HG02623 (cell line): Measurements from ENCODE around the gene MTM1.
A peak's percentile ranks its signal among the peaks of the same experiment; 100 is the strongest.

Source experiments
- ATAC-seq: cut with Tn5 transposase; IDR thresholded peaks from one replicate; pipeline ENCODE4 v1.9.1; 2021; ENCODE audit warnings: moderate library complexity; ENCODE audit not compliant: unreplicated experiment

The MTM1 gene

GRCh38 chrX:150599226-150599625, 30.8 kb downstream of the MTM1 start:
- ATAC-seq, result no peak

GRCh38 chrX:150602296-150602695, 33.9 kb downstream of the MTM1 start:
- no peak for ATAC-seq

DNA sequence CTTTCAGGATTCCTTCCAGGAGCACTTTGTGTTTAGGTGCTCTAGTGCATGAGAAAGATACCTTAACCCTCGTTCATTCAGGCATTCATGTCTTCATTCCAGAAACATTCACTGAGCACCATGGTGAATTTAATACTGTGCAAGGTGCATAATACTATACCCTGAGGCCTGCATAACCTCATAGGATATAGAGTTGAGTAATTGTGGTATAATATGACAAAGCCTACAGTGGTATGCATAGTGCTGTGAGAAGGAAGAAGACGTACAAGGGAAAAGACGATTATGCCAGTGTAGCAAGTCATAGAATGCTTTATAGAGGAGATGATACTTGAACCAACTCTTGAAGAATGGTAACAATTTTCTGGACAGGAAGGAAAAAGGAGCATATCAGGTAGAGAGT, 34.3 kb downstream of the MTM1 start:
- no peak for ATAC-seq

GRCh38 chrX:150605603-150606002, 37.2 kb downstream of the MTM1 start:
- no peak for ATAC-seq

DNA sequence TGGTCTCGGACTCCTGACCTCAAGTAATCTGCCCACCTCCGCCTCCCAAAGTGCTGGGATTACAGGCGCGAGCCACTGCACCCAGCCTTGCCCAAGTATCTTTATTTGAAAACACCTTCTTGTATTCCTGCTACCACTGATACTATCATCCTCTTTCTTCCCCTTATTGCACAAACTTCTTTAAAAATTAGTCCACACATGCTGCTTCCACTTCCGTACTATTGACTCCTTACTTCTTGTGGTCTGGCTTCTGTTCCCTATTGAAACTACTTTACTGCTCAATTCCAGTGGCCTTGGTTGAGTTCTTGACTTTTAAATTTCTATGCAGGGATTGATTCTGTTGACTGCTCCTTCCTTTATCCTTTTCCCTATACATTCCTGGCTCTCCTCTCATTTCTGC, 38.8 kb downstream of the MTM1 start:
- no peak for ATAC-seq

DNA sequence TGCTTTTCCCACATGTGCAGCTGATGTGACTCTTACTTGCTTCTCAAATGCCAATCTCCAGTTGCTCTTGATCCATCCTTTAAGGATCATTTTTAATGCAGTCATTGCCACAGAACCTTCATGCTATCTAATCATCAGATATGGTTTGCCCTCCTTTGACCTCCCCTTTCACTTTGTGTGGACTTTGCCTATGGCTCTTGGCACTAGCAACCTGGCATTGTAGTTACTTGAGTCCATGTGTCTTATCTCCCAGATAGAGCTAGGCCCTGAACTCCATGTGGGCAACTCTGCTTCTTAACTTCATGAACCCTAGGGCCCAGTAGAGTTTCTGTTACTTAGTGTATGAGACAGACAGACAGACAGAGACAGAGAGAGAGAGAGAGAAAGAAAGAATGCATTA, 41.6 kb downstream of the MTM1 start:
- no peak for ATAC-seq

DNA sequence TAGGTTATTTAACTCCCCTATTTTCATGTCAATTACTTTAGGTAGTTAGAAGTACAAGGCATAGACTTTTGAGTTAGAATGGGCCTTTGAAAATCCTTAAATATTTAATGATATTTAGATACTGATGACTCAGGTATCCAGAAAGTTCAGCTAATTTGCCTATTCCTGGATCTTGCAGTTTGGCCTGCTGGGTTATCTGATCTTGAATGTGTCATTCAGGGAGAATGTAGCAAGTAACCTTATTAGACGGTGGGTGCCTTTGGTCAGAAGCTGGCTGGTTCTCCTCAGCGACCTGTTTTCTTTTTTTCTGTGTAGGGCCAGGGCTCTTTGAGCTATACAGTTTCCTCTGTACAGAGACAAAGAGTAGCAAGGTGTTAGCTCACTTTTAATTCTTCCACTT, 42.0 kb downstream of the MTM1 start:
- ATAC-seq, result no peak

DNA sequence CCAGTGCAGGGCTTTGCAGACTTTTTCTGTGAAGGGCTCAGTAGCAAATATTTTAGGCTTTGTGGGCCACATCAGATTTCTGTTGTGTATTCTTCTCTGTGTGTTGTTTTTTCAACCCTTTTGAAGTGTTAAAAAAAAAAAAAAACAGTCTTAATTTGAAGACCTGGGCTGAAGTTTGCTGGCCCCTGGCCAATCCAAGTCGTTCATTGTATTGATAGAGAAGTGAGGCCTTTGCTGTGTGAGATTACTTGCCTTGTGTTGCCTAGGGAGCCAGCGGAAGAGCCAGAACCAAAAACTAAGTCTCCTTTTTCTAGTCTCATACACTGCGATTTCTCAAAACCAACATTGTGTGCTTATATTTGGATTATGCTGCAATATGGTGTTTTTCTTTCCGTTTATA, 46.9 kb downstream of the MTM1 start:
- ATAC-seq, result no peak

DNA sequence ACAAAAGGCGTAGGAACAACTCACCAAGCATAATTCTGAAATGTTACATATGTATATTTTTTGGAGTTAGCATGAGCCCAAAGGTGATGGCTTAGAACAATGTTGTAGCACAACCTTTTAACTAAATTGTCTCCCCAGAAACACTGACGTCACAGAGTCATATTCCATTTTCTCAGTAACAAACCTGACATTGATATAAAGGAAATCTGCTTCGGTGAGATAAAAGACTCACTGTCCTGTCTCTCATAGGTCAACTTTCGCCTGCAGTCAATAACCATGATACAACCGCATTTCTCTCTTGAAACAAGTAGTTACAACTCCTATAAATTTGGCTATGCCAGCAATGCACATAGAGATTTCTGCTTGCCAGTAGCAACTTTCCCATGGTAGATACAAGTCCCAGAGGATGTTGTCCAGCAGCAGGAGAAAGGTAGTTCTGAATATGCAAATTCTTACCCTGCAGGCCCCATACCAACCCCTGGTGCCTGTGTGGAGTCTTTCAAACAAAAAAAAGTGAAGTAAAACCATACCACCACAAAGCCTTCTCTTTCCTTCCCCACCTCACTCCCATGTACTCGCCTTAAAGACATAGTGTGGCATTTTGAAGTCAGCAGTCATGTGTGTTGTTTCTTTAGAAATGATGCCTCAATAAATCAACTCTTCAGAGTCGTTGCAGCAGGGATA, 47.9 kb downstream of the MTM1 start:
- no peak for ATAC-seq

GRCh38 chrX:150616863-150617198, 48.4 kb downstream of the MTM1 start:
- no peak for ATAC-seq

GRCh38 chrX:150621652-150622051, 53.2 kb downstream of the MTM1 start:
- no peak for ATAC-seq

GRCh38 chrX:150623583-150623982, 55.2 kb downstream of the MTM1 start:
- no peak for ATAC-seq

GRCh38 chrX:150625097-150625496, 56.7 kb downstream of the MTM1 start:
- ATAC-seq, result no peak

- no peak for ATAC-seq
Observed at GRCh38 chrX:150625875-150626274, 57.5 kb downstream of the MTM1 start.

- ATAC-seq, result no peak
Observed at GRCh38 chrX:150627957-150628356, 59.5 kb downstream of the MTM1 start.

- peak; percentile 83 for ATAC-seq
Observed at GRCh38 chrX:150635952-150636351, 67.5 kb downstream of the MTM1 start.

DNA sequence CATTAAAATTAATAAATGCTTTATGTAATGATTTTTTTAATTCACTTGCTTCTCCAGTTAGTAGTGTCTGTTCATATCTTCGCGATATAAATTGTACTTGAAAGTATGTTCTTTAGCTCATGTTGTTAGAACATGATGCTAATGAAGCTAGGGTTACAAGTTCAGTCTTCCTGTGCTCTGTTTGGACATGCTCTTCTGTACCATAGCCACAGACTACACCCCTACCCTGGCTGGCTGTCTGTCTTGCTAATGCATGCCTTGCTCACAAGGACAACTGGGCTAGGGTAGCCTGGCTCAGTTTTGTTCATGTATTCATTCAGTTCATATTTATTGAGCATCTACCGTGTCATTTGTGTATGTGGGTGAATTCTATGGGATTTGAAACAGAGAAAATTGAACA, 74.0 kb downstream of the MTM1 start:
- ATAC-seq, result no peak

DNA sequence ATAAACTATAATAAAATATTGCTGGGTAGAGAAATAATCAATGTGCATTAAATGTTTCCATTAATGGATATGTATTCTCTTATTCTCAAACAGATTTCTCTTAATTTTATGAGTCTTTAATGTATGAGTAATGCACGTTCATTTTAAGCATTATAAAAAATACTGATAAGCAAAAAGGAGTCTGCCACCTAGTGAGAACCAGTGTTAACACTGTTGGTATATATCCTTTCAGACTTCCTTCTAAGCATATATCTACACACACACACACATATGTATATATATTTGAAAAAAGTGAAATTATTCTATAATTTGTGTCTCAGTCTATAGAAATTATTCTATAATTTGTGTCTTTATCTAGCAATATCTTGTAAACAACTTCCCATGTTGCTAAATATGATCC, 74.8 kb downstream of the MTM1 start:
- ATAC-seq, result no peak

DNA sequence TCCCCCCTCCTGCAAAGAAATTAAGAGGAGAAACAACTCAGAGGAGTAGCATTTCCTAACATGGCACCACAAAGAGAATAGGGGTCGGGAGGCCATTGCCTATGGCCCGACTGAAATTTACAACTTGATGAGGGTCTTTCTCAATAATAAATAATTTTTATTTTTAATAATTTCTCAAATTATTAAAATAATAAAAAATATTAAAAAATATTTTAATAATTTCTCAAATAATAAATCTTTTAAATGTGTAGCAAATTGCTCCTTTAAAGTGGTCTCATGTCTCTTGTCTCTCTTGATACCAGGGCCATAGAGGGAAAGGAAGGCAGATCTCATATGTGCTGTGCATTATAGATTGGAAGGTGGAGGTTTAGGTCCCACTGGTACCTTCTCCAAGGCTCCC, 75.5 kb downstream of the MTM1 start:
- ATAC-seq, result no peak

- no peak for ATAC-seq
Observed at GRCh38 chrX:150644422-150644821, 76.0 kb downstream of the MTM1 start.

DNA sequence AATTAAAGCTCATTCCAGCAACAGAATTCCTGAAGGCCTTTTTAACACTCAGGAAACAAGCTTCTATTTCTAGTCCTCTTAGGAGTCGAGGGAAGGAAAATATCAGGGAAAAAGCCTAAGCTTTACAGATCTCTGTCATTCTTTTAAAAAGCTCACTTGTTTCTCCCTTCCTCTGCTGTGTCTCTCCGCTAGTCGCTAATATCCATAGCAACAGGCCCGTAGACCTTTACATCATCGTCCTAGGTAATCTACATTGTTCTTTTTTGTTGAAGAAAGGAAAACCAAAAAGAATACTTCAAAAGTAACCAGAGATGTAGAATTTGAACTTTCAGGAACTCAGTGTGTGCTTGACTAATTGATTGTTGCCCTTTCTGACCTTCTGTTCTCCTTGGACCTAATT, 78.9 kb downstream of the MTM1 start:
- no peak for ATAC-seq

GRCh38 chrX:150648296-150648940, 80.0 kb downstream of the MTM1 start:
- ATAC-seq, result no peak
